ENCODE results near the gene BTBD9.

Gene BTBD9

GRCh38 chr6:38507173-38507572 is 132.6 kb downstream of the BTBD9 start:
- no peak for DNase-seq (ENCODE audit: low read depth)

GRCh38 chr6:38505826-38506225 is 133.9 kb downstream of the BTBD9 start:
- no peak for DNase-seq (ENCODE audit: low read depth)

GRCh38 chr6:38504996-38505395 is 134.7 kb downstream of the BTBD9 start:
- no peak for DNase-seq (ENCODE audit: low read depth)

GRCh38 chr6:38503960-38504682 is 135.6 kb downstream of the BTBD9 start:
- no peak for DNase-seq (ENCODE audit: low read depth)

GRCh38 chr6:38503032-38503773 is 136.5 kb downstream of the BTBD9 start:
- DNase-seq (ENCODE audit: low read depth), result no peak

GRCh38 chr6:38502423-38502822 is 137.3 kb downstream of the BTBD9 start:
- DNase-seq (ENCODE audit: low read depth), result no peak

GRCh38 chr6:38501931-38502330 is 137.8 kb downstream of the BTBD9 start:
- DNase-seq (ENCODE audit: low read depth), result no peak

GRCh38 chr6:38499529-38500096 is 140.1 kb downstream of the BTBD9 start:
- DNase-seq (ENCODE audit: low read depth), result no peak

GRCh38 chr6:38498805-38499445 is 140.8 kb downstream of the BTBD9 start:
- no peak for DNase-seq (ENCODE audit: low read depth)

GRCh38 chr6:38498085-38498484 is 141.6 kb downstream of the BTBD9 start:
- DNase-seq (ENCODE audit: low read depth), result peak; percentile 42

- DNase-seq (ENCODE audit: low read depth), result no peak
These were observed 142.2 kb downstream of the BTBD9 start for GRCh38 chr6:38497546-38497945.

GRCh38 chr6:38495922-38496635 is 143.7 kb downstream of the BTBD9 start:
- peak; percentile 35 for DNase-seq (ENCODE audit: low read depth)

GRCh38 chr6:38495518-38495917 is 144.2 kb downstream of the BTBD9 start:
- no peak for DNase-seq (ENCODE audit: low read depth)

GRCh38 chr6:38493931-38494547 is 145.7 kb downstream of the BTBD9 start:
- peak; percentile 72 for DNase-seq (ENCODE audit: low read depth)

GRCh38 chr6:38492031-38492430 is 147.7 kb downstream of the BTBD9 start:
- DNase-seq (ENCODE audit: low read depth), result no peak

- peak; percentile 78 for DNase-seq (ENCODE audit: low read depth)
These were observed 149.8 kb downstream of the BTBD9 start for GRCh38 chr6:38489951-38490350.

- DNase-seq (ENCODE audit: low read depth), result no peak
These were observed 152.3 kb downstream of the BTBD9 start for GRCh38 chr6:38487423-38487822.

GRCh38 chr6:38485488-38485887 is 154.2 kb downstream of the BTBD9 start:
- no peak for DNase-seq (ENCODE audit: low read depth)

GRCh38 chr6:38484656-38485055 is 155.1 kb downstream of the BTBD9 start:
- DNase-seq (ENCODE audit: low read depth), result peak; percentile 9

GRCh38 chr6:38483526-38483925 is 156.2 kb downstream of the BTBD9 start:
- no peak for DNase-seq (ENCODE audit: low read depth)

- DNase-seq (ENCODE audit: low read depth), result peak; percentile 85
These were observed 157.3 kb downstream of the BTBD9 start for GRCh38 chr6:38482466-38482865.

- DNase-seq (ENCODE audit: low read depth), result peak; percentile 4
These were observed 157.9 kb downstream of the BTBD9 start for GRCh38 chr6:38481851-38482250.
